ENCODE results near the gene MBD3L2.
"Not testable (repeated sequence)": the region's sequence is repeated elsewhere in the genome, so short reads cannot be mapped to it uniquely, and the experiment has no call there.

MBD3L2 gene

DNA sequence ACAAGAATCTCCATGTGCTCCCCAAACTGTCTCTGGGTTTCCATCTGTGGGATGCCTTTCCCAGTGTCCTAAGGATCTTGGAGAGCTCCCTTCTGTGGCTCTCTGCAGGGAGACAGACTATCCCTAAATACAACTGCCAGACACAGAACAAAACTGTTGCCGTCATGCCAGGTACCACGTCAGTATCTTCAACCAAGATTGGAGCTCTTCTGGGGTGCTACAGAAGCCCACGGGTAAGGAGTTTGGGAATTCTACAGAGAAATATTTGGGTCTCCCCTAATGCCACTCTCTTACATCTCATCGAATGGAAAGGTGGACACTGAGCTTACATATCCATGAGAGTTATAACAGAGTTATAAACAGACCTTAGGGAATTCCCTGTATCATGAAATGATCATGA is 14.2 kb downstream of the MBD3L2 start:
- DNase-seq (ENCODE audit: low spot score) = no peak

DNA sequence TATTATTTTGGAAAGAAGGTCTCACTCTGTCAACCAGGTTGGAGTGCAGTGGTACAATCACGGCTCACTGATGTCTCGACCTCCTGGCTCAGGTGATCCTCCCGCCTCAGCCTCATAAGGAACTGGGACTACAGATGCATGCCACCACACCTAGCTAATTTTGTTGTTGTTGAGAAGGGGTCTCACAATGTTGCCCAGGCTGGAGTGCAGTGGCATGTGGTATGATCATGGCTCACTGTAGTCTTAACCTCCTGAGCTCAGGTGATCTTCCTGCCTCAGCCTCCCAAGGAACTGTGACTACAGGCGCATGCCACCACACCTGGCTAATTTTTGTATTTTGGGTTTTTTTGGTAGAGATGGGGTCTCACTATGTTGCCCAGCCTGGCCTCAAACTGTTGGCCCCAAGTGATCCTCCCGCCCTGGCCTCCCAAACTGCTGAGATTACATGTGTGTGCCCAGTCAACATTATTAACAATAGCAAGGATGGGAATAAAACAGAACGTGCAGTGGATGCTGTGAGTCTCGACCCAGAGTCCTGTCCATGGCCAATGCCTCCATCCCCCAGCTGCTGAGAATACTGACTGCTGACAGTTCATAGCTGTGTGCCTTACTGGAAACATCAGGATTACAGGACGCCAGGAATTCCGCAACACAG is 14.8 kb downstream of the MBD3L2 start:
- no peak for DNase-seq (ENCODE audit: low spot score)

DNA sequence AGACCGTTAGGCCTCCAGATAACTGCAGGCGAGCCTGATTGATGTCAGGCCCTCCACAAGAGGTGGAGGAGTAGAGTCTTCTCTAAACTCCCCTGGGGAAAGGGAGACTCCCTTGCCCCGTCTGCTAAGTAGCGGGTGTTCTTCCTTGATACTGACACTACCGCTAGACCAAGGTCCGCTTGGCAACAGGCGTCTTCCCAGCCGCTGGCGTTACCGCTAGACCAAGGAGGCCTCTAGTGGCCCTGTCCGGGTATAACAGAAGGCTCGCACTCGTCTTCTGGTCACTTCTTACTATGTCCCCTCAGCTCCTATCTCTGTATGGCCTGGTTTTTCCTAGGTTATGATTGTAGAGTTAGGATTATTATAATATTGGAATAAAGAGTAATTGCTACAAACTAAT is 18.0 kb downstream of the MBD3L2 start:
- DNase-seq (ENCODE audit: low spot score) = not testable (repeated sequence)

DNA sequence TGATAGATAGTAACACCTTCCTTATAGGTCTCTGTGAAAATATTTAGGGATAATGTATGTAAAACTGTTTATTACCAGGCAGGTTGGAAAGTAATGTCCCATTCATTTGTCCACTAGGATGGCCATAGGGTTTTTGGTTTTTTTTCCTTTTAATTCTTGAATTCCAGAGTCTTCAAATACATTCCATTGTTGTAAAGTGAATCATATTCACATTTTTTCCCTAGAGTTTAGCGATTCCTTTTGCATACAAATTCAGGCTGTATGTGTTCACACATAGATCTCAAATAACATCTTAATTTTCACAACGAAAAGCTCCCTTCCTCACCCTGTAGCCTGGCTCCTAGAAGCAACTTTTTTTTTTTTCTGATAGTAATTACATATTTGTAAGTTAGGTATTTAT is 18.6 kb downstream of the MBD3L2 start:
- no peak for DNase-seq (ENCODE audit: low spot score)

DNA sequence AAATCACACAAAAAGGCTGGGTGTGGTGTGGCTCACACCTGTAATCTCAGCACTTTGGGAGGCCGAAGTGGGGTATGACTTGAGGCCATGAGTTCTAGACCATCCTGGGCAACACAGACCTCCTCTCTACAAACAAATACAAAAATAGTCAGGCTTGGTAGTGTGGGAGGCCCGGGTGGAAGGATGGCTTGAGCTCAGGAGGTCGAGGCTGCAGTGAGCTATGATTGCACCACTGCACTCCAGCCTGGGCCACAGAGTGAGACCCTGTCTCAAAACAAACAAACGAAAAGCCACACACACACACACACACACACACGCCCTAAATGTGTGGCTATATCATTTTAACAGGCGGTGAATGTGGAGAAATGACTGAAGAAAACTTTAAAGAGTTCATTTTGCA is 19.5 kb downstream of the MBD3L2 start:
- no peak for DNase-seq (ENCODE audit: low spot score)

DNA sequence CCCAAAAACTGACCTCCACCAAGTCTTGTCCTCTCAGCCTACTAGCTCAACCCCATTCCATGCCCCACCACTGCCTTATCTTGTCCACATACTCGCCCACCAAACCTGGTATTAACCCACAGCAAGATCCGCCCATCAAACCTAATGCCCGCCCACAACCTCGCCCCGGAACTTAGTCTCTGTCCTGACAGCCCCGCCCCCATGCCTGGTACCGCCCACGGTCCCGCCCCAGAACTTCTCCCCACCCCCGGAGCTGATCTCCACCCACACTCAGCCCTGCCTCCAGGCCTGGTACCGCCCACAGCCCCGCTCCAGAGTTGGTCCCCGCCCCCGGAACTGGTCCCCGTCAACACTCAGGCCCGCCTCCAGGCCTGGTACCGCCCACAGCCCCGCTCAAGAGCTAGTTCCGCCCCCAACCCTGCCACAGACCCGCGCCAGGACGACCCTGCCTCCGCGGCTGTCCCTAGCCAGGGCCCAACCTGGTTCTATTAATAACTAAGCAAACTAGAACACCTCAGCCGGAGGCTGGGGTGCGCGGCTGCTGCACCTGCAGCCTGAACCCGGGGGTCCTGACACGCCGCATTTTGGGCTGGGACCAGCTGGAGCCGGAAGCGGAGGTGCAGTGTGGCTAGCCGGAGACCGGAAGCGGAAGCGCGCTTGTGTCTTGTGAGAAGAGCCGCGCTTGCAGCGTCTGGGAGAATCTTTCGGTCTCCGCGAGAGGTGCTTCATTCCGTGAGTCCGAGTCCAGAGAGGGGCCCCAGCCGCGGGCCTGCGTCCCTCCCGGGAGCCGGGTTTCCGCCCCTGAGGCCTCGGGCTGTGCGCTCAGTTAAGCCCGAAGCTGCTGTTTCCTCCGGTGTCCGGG is 20.2 kb downstream of the MBD3L2 start, which contains the start of gene ZNF557:
Gene ZNF557 (plus strand): TSS at position 662 of the 862 bp plus-strand sequence. CDS start 5,372 bp downstream, outside the sequence.
- DNase-seq (ENCODE audit: low spot score) = peak; percentile 78

DNA sequence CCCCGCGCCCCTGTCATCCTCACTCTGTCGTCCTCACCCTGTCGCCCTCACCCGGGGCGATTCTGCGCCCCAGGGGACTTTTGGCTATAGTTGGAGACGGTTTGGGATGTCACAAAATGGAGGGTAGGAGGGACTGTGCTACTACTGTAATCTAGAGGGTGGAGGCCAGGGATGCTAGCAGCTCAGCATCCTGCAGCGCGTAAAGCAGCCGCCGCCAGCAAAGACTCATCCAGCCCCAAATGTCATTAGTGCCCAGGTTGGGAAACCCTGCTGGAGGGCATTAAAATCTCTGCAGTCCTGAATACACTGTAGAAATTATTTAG is 20.7 kb downstream of the MBD3L2 start:
- no peak for DNase-seq (ENCODE audit: low spot score)

DNA sequence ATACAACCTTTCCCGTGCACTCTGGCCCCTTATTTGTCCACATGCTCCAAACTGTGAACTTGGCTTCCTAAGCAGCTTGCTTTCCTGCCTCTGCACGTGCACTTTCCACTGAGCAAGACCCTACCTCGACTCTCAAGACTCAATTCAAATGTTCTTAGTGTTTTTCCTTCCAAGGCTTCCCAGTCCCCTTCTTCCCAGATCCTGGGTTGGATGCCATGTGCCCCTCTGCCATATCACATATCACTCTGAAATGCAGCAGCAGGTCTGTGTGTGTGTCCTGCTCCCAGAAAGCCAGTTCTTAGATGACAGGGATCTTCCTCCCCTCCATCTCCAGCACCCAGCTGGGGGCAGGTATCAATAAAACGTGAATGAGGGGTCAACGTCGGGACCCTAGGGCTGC is 23.4 kb downstream of the MBD3L2 start:
- DNase-seq (ENCODE audit: low spot score) = no peak

DNA sequence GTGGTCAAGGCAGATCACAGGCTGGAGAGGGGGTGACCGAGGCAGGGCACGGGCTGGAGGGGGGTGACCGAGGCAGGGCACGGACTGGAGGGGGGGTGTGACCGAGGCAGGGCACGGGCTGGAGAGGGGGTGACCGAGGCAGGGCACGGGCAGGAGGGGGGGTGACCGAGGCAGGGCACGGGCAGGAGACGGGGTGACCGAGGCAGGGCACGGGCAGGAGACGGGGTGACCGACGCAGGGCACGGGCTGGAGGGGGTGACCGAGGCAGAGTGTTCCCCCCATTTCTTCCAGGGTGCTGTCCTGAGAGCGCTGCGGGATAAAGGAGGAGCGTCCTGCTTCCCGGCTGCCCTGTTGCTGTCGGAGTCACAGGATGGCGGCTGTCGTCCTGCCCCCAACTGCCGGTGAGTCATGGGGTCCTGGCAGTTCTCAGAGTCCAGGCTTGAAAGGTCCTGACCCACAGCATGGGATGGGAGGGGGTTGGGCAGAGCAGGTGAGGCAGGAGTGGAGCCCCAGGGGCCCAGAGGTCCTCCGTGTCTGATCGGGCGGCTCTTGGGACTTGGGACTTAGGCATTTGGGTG is 25.7 kb downstream of the MBD3L2 start:
- DNase-seq (ENCODE audit: low spot score) = no peak

DNA sequence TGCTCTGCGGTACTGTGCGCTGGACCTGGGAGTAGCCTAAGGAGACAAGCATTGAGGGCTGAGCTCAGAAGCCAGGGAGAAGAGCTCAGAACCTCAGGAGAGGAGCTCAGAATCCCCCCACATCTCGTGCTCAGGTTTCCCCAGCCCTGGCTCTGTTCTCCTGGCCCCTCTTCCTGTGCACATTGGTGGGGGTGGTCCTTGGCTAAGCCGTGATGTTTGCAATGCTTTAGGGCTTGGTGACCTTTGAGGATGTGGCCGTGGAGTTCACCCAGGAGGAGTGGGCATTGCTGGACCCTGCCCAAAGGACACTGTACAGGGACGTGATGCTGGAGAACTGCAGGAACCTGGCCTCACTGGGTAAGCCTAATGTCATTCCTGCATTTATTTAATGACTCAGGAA is 27.0 kb downstream of the MBD3L2 start:
- DNase-seq (ENCODE audit: low spot score) = no peak

DNA sequence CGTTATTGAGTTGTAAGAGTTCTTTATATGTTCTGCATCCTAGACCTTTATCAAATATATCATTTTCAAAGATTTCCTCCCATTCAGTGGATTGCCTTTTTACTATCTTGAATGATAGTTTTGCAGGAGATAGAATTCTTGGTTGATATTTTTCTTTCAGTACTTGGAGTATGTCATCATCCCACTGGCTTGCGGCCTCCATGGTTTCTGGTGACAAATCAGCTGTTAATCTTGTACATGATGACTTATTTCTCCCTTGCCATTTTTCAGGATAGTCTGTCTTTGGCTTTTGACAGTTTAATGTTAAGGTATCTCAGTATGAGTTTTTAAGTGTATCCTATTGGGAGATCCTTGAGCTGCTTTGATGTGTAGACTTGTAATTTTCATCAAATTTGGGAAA is 28.9 kb downstream of the MBD3L2 start:
- no peak for DNase-seq (ENCODE audit: low spot score)

DNA sequence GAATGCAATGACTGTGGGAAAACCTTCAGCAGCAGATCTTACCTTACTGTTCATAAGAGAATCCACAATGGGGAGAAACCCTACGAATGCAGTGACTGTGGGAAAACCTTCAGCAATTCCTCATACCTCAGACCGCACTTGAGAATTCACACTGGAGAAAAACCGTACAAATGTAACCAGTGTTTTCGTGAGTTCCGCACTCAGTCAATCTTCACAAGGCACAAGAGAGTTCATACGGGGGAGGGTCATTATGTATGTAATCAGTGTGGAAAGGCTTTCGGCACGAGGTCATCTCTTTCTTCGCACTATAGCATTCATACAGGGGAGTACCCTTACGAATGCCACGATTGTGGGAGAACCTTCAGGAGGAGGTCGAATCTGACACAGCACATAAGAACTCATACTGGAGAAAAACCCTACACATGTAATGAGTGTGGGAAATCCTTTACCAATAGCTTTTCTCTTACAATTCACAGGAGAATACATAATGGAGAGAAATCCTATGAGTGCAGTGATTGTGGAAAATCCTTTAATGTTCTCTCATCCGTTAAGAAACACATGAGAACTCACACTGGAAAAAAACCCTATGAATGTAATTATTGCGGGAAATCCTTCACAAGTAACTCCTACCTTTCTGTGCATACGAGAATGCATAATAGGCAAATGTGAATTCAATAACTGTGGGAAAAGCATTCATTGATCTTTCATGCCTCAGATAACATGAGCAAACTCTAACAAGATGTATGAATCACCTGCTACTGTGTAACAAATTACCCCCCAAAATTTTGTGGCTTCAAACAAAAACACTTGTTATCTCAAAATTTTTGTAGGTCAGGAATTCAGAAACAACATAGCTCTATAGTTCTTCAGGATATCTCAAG is 34.2 kb downstream of the MBD3L2 start:
- DNase-seq (ENCODE audit: low spot score) = no peak

DNA sequence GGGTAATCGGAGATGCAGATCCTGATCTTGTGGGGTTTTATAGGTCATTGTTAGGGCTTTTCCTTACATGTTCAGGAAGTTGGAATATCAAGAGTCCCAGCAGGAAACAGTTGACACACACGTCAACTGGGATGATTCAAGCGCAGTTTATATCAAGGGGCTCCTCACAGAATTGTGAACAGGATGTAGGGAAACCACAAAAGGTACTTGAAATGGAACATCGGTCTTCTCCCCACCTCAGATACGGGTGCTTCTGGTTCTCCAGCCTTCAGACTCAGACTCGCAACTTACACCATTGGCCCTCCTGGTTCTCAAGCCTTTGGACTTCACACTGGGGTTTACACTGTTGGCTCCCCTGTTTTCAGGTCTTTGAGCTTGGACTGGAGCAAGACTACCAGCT is 39.9 kb downstream of the MBD3L2 start:
- no peak for DNase-seq (ENCODE audit: low spot score)

DNA sequence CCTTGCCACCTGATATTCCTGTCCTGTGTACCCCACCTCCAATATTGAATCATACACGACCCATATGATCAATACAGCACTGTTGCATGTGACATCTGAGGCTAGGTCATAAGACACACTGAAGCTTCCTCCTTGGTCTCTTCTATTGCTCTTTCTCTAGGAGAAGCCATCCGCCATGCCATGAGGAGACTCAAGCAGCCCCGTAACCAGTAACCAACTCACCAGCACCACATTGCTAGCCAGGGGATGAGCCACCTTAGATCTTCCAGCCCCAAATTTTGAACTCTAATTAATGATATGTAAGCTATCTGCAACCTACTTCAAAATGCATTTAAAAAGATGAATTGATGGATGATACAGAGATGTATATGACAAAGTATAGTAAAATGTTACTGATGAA is 49.0 kb downstream of the MBD3L2 start:
- no peak for DNase-seq (ENCODE audit: low spot score)

DNA sequence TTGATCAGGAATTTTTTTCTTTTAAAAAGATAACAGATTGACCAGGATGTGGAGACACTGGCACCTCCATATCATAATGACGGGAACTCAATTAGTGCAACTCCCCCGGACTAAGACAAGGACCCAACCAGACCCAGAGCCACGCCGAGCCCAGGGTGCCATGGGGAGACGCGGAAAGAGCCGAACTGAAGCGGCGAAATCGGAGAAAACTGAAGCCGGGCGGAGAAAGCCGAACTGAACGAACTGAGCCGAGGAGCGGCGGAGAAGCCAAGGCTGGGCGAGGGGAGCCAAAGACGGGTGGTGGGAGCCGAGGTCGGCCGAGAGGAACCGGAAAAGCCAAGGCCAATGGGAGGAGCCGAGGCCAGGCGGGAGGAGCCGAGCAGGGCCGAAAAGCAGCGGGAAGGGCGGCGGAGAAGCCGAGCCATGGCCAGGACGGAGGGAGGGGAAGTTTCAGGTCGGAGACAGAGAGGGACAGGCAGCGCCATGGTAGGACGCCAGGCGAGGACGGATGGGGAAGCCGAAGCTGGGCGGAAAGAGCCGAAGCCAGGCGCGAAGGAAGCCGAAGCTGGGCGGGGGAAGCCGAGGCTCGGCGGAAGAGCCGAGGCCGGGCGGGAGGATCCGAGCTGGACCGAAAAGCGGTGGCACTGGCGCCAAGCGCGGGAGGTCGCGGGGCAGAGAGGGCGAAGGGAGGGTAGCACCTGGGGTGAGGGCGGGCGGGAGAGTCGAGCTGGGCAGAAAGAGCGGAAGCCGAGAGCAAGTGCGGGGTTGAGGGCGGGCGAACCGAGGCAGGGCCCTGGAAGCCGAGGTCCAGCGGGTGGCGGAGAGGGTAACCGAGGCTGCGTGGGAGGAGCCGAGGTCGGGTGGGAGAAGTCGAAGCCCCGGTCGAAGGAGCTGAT is 49.8 kb downstream of the MBD3L2 start:
- peak; percentile 76 for DNase-seq (ENCODE audit: low spot score)

DNA sequence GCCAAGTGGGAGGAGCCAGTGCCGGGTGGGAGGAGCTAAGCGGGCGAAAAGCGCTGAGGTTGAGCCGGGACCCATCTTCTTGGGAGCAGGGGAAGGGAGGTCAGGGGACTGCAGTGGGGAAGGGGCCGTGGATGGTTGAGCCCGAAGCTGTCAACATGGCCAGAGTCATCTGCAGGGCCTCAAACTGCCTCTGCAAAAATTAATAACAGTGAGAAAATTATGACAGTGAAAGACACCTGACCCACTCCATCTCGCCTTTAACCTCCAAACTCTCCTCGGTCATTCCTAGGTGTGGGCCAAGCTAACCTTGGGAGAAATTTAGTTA is 50.4 kb downstream of the MBD3L2 start:
- DNase-seq (ENCODE audit: low spot score) = no peak
